Stimulated activated CD4-positive, alpha-beta T cell treated with anti-CD3 and anti-CD28 coated beads, Interleukin-2, amount 100 ng/mL, for 24 hours (primary cell): Measurements from ENCODE around the gene HERC2.

Experiments used
- DNase-seq, 2 donors: peaks; one replicate each; pipeline ENCODE4 v3.0.0-alpha.2; 2020

The HERC2 gene

GRCh38 chr15:28109626-28110455 lies 212.1 kb downstream of the HERC2 start:
- no peak for DNase-seq

GRCh38 chr15:28107904-28108275 lies 214.1 kb downstream of the HERC2 start:
- no peak for DNase-seq

- DNase-seq, result peak in 1 of 2 donors; percentile 21
Observed at GRCh38 chr15:28107111-28107903, 214.7 kb downstream of the HERC2 start.

- DNase-seq, result peak in 1 of 2 donors; percentile 44
Observed at GRCh38 chr15:28106294-28107110, 215.5 kb downstream of the HERC2 start.

GRCh38 chr15:28105793-28106192 lies 216.2 kb downstream of the HERC2 start:
- no peak for DNase-seq

- no peak for DNase-seq
Observed at GRCh38 chr15:28105224-28105791, 216.7 kb downstream of the HERC2 start.

- no peak for DNase-seq
Observed at GRCh38 chr15:28104326-28104725, 217.7 kb downstream of the HERC2 start.

- no peak for DNase-seq
Observed at GRCh38 chr15:28103831-28104230, 218.1 kb downstream of the HERC2 start.

GRCh38 chr15:28101983-28102441 lies 220.0 kb downstream of the HERC2 start:
- no peak for DNase-seq

- DNase-seq, result no peak
Observed at GRCh38 chr15:28101201-28101600, 220.8 kb downstream of the HERC2 start.

- DNase-seq, result no peak
Observed at GRCh38 chr15:28100516-28101195, 221.3 kb downstream of the HERC2 start.

- DNase-seq, result no peak
Observed at GRCh38 chr15:28099555-28100140, 222.3 kb downstream of the HERC2 start.

- DNase-seq, result peak; percentile 61 to 71
Observed at GRCh38 chr15:28098766-28099554, 223.0 kb downstream of the HERC2 start, which contains the start of gene OCA2. TSS of gene OCA2 (minus strand) at chr15:28099315. CDS start at chr15:28081874, 17,441 bp downstream.

GRCh38 chr15:28098360-28098765 lies 223.6 kb downstream of the HERC2 start:
- no peak for DNase-seq

- DNase-seq, result no peak
Observed at GRCh38 chr15:28097656-28098359, 224.2 kb downstream of the HERC2 start.

GRCh38 chr15:28096670-28097431 lies 225.1 kb downstream of the HERC2 start:
- no peak for DNase-seq

GRCh38 chr15:28096411-28096669 lies 225.6 kb downstream of the HERC2 start:
- DNase-seq, result no peak

GRCh38 chr15:28094732-28095521 lies 227.1 kb downstream of the HERC2 start:
- peak in 1 of 2 donors; percentile 49 for DNase-seq
